Activated T-helper 1 cell treated with anti-CD3 and anti-CD28 coated beads, Interleukin-2, amount 50 U/mL, for 16 hours (primary cell): ENCODE measurements around the gene KNCN.

Source experiments
- DNase-seq, 2 donors: peaks; one replicate each; pipeline ENCODE4 v3.0.0-alpha.2; 2020; ENCODE audit warnings: low read depth in 1 of 2, low spot score in 1 of 2

The KNCN gene

GRCh38 chr1:46544561-46545240 lies 6.7 kb downstream of the KNCN start:
- no peak for DNase-seq

DNA sequence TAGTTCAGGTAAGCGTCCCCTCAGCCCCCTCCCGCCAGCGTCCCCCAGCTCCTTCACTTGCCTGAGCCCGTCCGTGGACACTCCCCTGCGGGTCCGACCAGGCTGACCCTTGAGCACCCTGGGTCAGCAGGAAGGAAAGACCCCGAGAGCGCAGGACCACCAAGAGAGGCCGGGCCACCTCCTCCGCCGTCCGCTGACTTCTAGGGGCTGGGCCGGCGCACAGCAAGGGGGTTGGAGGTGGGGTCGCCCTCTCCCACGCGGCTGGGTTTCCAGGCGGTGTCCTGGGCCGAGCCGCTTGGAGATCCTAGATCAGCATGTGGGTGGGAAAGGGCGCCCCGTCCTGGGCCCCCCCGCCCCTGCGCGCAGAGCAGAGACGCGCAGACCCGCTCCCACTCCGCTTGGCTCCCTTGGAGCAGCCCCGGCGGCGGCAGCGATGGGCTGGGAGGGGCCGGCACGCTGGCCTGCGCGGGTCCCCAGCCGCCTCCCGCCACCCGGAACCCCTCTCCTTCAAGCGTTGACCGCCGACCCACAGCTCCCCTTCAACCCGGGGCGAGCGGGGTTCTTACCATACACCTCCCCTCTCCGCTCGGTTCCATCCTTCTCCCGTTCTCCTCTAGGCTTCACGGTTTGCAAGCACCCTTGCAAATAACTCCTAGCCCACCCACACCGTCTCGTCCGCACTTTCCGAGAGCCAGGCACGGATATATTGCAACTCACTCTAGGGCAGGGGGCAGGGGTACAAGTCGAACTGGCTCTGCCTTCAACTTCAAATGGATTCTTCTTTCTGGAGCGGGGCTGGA lies 7.5 kb downstream of the KNCN start:
- no peak for DNase-seq

DNA sequence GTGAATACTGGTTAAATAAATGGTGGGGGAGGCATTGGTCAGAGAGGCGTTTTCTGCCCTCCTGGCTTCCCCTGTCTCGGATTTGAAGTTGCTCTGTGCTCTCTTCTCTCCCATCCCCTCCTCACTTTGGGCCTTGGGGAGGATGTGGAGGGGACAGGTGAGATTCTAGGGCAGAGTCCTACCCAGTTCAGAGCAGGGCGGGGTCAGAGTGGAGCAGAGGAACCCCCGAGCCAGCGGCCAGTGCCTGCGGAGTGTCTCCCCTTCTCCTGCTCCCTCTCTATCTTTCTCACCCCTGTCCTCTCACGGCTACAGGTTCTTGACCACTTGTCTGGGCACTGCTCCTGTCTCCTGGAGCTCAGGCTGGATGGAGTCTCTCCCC lies 8.1 kb downstream of the KNCN start:
- DNase-seq = no peak

- DNase-seq = no peak
Observed at GRCh38 chr1:46539972-46540371, 11.5 kb downstream of the KNCN start.

DNA sequence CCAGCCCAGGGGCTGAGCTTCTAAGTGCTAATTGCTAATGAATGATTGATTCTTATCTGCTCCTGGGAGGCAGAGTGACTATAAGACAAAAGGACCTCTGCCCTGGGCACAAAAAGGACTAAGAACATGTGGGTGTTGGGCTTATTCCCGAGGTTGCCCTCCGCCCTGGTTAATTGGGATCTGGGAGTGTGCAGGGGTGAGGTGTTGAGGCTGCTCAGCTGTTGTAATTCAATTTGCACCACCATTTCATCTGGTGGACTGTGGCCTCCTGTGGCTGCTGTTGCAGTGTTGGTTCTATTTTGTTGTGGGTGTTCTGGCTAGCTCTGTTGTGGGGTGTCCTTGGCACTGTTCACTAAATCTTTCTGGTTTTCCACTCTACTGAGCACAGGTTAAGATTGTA lies 13.3 kb downstream of the KNCN start:
- no peak for DNase-seq

- DNase-seq = no peak
Observed at GRCh38 chr1:46537651-46538050, 13.8 kb downstream of the KNCN start.

- DNase-seq = no peak
Observed at GRCh38 chr1:46536527-46536926, 14.9 kb downstream of the KNCN start.

DNA sequence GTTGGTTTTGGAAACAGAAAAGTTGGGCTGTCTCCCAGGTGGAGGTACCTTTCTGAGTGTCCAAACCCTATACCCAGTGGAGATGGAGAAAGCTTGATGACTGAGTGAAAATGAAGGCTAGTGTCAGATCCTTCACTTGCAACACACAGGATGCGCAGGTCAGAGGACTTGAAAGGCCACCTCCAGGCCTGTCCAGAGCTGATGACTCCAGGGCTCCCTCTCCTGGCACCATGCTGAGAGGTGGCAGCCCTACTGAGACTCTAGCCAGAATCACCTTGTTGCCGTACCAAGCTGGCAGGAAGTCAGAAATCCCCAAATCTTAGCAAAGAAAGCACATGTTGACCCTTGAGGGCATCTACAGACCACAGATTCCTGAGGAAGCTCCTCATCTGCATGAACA lies 16.4 kb downstream of the KNCN start:
- no peak for DNase-seq

DNA sequence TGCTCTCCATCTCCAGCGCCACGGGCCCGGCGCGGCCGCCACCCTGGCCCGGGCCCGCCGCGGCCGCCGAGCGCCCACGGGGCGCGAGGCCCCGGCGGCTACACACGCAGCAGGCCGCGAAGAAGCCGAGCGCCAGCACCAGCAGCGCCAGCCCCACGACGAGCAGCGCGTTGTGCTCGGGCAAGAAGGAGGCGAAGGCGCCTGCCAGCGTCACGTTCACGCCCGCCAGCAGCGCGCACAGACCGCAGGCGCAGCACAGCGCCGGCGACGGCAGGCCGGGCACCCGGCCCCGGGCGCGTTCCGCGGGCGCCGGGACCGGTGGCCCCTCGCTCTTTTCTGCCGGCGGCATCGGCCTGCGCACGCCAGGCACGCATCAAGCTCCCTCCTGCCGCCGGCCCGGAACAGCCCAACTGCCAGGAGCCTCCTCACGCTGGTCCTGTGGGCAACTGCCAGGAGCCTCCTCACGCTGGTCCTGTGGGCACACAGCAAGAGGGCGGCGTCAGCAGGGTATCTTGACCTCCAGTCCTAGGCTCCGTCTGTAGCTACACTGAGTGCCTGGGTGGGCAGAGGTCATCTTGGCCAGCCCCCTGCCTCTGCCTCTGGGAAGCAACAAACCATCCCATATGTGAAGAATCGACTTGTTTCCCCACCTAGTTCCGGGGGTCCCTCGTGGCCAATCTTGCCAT lies 18.1 kb downstream of the KNCN start:
- peak; percentile 21 to 23 for DNase-seq

DNA sequence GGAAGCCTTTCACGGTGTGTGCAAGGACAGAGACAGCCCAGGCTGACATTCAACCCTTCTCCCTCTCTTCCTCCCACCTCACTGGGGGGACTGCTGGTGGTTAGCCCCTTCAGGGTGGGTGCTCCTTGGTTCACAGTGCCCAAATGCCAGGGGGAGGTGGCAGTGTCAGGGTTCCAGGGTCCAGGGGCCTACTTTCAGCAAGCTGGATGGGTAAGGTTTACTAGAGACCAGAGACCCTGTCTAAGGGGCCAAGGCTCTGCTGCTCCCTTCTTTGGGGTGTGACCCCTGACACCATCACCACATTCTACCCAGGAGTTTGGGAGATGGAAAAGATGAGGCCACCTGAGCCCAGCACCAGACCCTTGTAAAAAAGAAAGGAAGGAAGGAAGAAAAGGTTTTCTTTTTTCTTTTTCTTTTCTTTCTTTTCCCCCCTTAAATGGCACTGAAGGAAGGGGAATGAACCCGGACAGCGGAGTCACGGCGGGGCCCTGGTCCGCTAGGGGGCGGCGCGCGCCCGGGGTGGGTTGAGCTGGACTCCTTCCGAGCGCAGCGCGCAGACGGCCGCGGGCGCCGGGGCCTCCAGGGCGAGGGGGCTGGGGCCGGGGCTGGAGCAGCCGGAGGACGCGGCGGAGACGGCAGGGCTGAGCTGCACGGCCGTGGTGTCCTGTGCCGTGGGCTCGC lies 18.8 kb downstream of the KNCN start:
- peak; percentile 53 for DNase-seq

DNA sequence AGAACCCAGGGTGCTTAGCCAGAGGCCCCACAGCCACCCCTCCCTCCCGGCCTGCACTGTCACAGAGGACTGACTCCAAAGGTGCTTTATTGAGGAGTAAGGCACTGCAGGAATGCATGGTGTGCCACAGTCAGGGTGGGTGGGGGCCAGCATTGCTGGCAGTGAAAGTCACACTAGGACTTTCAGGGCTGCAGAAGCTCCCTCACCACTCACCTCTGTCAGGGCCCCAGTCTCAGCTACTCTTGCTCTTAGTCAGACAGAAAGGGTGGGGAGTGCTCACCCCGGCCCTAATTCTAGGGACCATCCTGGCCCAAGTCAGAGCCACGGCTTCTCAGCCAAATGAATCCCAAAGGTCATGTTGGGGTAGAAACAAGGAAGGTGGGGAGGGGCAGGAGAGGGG lies 19.4 kb downstream of the KNCN start:
- DNase-seq = no peak

GRCh38 chr1:46530791-46531409 lies 20.5 kb downstream of the KNCN start:
- DNase-seq = no peak

GRCh38 chr1:46530311-46530710 lies 21.1 kb downstream of the KNCN start:
- DNase-seq = no peak

DNA sequence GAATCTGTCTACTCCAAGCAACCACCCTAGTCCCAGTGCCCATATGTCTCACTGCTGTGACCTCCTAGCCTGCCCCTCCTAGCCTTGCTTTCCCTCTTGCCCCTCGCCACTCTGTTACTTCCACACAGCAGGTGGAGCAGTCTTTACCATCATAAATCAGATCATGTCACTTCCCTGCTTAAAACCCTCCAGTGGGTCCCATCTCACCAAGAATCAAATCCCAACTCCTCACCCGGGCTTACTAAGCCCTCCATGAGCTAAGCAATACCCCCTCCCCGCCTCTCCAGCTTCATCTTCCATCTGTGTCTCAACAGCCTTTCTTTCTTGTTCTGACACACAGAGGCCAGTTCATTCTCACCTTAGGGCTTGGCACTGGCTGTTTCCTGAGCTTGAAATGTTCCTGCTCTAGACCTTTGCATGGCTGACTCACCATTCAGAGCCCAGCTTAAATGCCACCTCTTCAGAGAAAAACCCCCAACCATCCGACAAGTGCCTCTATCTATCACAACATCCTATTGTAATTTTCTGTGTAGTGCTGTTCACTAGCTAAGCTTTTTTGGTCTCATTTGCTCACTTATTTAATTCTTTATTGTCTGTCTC lies 22.3 kb downstream of the KNCN start:
- DNase-seq = no peak

- no peak for DNase-seq
Observed at GRCh38 chr1:46528297-46528955, 23.0 kb downstream of the KNCN start.

- DNase-seq = peak; percentile 44 to 50
Observed at GRCh38 chr1:46527474-46528296, 23.8 kb downstream of the KNCN start.

GRCh38 chr1:46526691-46527291 lies 24.7 kb downstream of the KNCN start:
- DNase-seq = no peak

- DNase-seq = no peak
Observed at GRCh38 chr1:46526013-46526690, 25.3 kb downstream of the KNCN start.
